GM21381 (cell line): ENCODE data around the gene TEKTIP1.

Source experiments
- ATAC-seq: cut with Tn5 transposase; IDR thresholded peaks from one replicate; pipeline ENCODE4 v1.9.1; 2021; ENCODE audit warnings: mild to moderate bottlenecking, moderate library complexity; ENCODE audit not compliant: unreplicated experiment

TEKTIP1 gene

GRCh38 chr19:3536429-3537100 is 2.4 kb upstream of the TEKTIP1 start:
- no peak for ATAC-seq

DNA sequence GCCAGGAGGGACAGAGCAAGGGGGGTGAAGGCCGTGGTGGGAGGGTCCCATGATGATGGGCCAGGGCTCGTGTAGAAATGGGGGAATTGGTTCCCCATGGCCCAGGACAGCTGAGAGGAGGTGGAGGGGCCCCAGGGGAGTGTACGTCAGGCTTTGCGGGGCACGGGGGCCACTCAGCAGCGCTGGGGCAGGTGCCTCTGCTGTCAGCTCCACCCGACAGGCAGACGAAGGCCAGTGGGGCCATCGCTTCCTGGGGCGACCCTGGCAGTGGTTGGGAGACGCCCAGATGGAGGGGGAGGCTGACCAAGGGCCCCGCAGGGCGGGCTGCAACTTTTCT is 1.9 kb upstream of the TEKTIP1 start:
- ATAC-seq: no peak

GRCh38 chr19:3537438-3538240 is 1.3 kb upstream of the TEKTIP1 start:
- no peak for ATAC-seq

GRCh38 chr19:3538258-3538929 is 580 bp upstream of the TEKTIP1 start:
- no peak for ATAC-seq

DNA sequence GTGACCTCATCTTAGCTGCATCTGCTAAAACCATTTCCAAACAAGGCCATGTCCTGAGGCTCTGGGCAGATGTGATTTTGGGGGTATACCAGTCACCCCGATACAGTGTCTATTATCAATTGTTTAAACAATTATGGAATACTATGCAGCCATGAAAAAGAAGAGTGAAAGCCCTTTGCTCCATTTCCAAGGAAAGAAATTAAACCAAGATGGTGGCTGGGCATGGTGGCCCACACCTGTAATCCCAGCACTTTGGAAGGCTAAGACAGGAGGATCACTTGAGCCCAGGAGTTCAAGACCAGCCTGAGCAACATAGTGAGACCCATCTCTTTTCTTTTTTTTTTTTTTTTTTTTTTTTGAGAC is 763 bp downstream of the TEKTIP1 start:
- ATAC-seq: no peak

GRCh38 chr19:3543150-3544057 is 4.4 kb downstream of the TEKTIP1 start:
- no peak for ATAC-seq

GRCh38 chr19:3544058-3544376 is 5.0 kb downstream of the TEKTIP1 start:
- no peak for ATAC-seq

- ATAC-seq: no peak
Measured at GRCh38 chr19:3544742-3545668, 6.0 kb downstream of the TEKTIP1 start.

DNA sequence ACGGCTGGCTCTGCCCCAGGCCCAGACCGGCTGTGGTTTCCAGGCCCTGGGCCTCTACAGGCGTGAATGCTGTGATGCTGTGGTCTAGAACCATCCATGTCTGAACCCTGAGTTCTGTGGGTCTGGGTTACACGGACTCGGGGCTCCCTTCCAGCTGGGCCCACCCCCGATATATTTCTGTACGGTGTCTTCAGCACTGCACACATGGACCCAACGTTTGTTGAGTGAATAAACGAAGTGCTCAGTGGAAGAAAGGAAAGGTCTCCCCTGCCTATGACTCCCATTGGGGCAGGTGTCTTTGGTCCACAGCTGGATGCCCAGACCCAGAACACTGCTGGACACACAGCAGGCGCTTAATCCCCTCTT is 6.7 kb downstream of the TEKTIP1 start:
- ATAC-seq: no peak

GRCh38 chr19:3546119-3546518 is 7.1 kb downstream of the TEKTIP1 start:
- no peak for ATAC-seq

- no peak for ATAC-seq
Measured at GRCh38 chr19:3547301-3547731, 8.3 kb downstream of the TEKTIP1 start.

- ATAC-seq: no peak
Measured at GRCh38 chr19:3547767-3548282, 8.9 kb downstream of the TEKTIP1 start.

DNA sequence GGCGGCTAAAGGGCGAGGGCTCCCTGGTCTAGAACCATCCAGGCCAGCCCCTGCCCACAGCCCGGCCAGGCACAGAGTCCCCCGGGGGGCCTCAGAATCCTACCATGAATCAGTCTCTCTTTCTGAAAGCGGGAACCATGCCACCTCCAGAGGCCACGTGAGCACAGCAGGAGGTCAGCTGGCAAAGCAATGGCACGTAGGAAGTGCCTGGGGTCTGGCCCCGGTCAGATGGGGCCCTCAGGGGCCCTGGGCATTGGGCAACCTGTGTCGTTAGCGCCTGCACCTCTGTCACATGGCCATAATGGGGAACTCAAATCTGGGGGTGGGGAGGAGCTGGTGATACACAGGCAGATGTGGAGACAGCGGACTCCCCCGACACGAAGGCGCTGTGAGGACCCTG is 9.6 kb downstream of the TEKTIP1 start:
- ATAC-seq: no peak

DNA sequence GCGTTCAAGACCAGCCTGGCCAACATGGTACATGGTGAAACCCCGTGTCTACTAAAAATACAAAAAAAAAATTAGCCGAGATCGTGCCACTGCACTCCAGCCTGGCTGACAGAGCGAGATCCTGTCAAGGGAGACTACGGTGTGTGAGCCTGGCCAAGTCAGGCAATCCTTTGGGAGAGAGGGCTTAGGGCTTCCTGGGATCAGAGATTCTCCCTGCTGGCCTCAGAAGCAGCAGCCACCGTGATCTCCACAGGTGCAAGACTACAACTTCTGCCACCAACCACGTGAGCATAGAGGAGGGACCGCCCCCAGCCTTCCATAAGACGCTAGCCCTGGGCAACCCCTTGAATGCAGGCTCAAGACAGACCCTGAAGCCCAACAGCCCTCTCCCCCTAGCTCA is 10.8 kb downstream of the TEKTIP1 start:
- ATAC-seq: no peak

GRCh38 chr19:3550947-3551791 is 12.2 kb downstream of the TEKTIP1 start:
- no peak for ATAC-seq

- ATAC-seq: no peak
Measured at GRCh38 chr19:3551792-3552095, 12.8 kb downstream of the TEKTIP1 start.

GRCh38 chr19:3554254-3555083 is 15.5 kb downstream of the TEKTIP1 start:
- ATAC-seq: no peak

DNA sequence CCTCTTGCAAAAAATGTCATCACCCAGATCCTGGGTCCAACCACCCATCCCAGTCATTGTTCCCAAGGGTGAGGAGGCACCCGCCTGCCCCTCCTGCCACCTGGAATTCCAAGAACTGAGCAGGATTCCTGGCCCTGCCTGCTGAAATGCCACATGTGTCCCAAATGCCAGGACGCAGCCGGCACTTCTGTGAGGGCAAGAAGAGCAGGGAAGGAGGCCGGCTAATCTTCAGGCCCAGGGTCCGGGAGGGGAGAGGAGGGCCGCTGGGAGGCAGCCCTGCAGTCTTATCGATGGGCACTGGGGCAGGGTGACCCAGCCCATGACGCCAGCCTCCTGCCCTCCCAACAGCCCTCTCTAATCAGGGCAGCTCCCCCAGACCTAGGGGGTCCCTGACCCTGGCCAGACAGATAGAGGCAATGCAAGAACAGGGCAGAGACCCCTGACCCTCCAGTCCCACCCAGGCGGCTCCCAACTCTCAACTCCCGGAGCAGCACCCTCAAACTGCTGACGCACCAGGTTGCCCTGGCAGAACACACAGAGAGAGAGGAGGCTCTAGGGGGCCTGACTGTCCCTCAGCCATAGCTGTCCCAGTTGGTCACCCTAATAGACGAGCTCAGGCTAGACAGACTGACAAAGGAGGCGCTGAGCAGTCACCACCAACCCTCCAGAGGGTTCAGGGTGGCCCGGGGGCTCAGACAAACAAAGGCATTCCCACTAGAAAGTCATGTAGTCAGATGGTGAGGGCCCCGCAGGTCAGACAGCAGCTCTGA is 16.9 kb downstream of the TEKTIP1 start:
- no peak for ATAC-seq
